GM12878 (cell line): Measurements from ENCODE around the gene MAD1L1. TPM values are rescaled to one million over a fixed set of nuclear protein-coding genes. Genes with fewer than 3 reads are reported as not detected.

Experiments
- ATAC-seq: fragments of 200-7000 bp; cut with Tn5 transposase; 3 replicates; pipeline ENCODE4 v1.9.1; 2020; ENCODE audit warnings: mild to moderate bottlenecking, moderate library complexity
- BruUV-seq: library from RNA; stranded (reverse); fragments of 400-500 nt; replicated peaks from 2 replicates; lab custom pipeline; 2021; lab: Mats Ljungman, UMichigan
- CTCF ChIA-PET: fragments of 300-600 bp; sonication (Branson Sonifier 250); formaldehyde crosslinking; extraction: SDS; loops from one replicate; lab custom pipeline; 2021; ENCODE audit warnings: inconsistent platforms; lab: Yijun Ruan, JAX
- POLR2A ChIA-PET: fragments of 350-600 bp; formaldehyde crosslinking; extraction: SDS; loops from one replicate; lab custom pipeline; 2021; ENCODE audit warnings: inconsistent platforms; lab: Charles Lee
- RAD21 ChIA-PET: fragments of 300-600 bp; sonication (Branson Sonifier 250); formaldehyde crosslinking; loops from one replicate; lab custom pipeline; 2023; ENCODE audit warnings: antibody characterized with exemption; ENCODE audit not compliant: unreplicated experiment; lab: Charles Lee
- SMC1A ChIA-PET: fragments of 300-600 bp; sonication (Branson Sonifier 250); formaldehyde crosslinking; loops from one replicate; lab custom pipeline; 2023; ENCODE audit not compliant: unreplicated experiment, uncharacterized antibody; lab: Charles Lee
- DNase-seq: peaks from one replicate; pipeline ENCODE4 v3.0.0-alpha.2; 2011; ENCODE audit warnings: low read depth, low spot score
- FAIRE-seq: peaks from 3 replicates; lab custom pipeline; 2011; peaks lifted over from hg19 to GRCh38; lab: Jason Lieb, UNC
- H2AFZ ChIP-seq: 2 replicates; pipeline ENCODE4 v1.6.0; 2011; ENCODE audit warnings: low read depth, low read length, control low read depth; ENCODE audit not compliant: control insufficient read depth
- H3K27ac ChIP-seq: 2 replicates; pipeline ENCODE4 v1.5.1; 2011; ENCODE audit warnings: control low read depth; ENCODE audit not compliant: control insufficient read depth, insufficient read depth
- H3K27me3 ChIP-seq, 2 experiments: replicated peaks in 1 of 2; 2 replicates each; pipeline versions ENCODE4 v1.6.0 to v1.6.1; 2011; ENCODE audit warnings: low read length in 1 of 2; ENCODE audit not compliant: control insufficient read depth in 2 of 2, insufficient read depth in 2 of 2
- H3K36me3 ChIP-seq, 2 experiments: 2 replicates each; pipeline ENCODE4 v1.5.1; 2011; ENCODE audit warnings: low read length in 1 of 2; ENCODE audit not compliant: control insufficient read depth in 2 of 2, insufficient read depth in 2 of 2
- H3K4me1 ChIP-seq: 2 replicates; pipeline ENCODE4 v1.6.1; 2011; ENCODE audit warnings: mild to moderate bottlenecking, low read length, moderate library complexity, mixed read lengths; ENCODE audit not compliant: control insufficient read depth, insufficient read depth
- H3K4me2 ChIP-seq: 2 replicates; pipeline ENCODE4 v1.6.0; 2011; ENCODE audit warnings: control low read depth; ENCODE audit not compliant: control insufficient read depth, insufficient read depth
- H3K4me3 ChIP-seq: fragments of 200-600 bp; sonication (generic); 2 replicates; pipeline ENCODE4 v1.5.1; 2016
- H3K79me2 ChIP-seq: 2 replicates; pipeline ENCODE4 v1.6.0; 2011; ENCODE audit warnings: low read length; ENCODE audit not compliant: control insufficient read depth, insufficient read depth
- H3K9ac ChIP-seq: 2 replicates; pipeline ENCODE4 v1.8.0; 2011; ENCODE audit warnings: low read length, control low read depth, mixed read lengths; ENCODE audit not compliant: control insufficient read depth, insufficient read depth
- H3K9me3 ChIP-seq: replicated peaks from 3 replicates; pipeline ENCODE4 v1.5.1; 2011; ENCODE audit warnings: mild to moderate bottlenecking, low read length; ENCODE audit not compliant: control insufficient read depth, insufficient read depth
- H4K20me1 ChIP-seq: 2 replicates; pipeline ENCODE4 v1.6.0; 2011; ENCODE audit not compliant: control insufficient read depth, insufficient read depth
- BCL11A ChIP-seq: IDR thresholded peaks from 2 replicates; pipeline ENCODE4 v1.6.1; 2011; ENCODE audit warnings: low read depth, low read length
- BMI1 ChIP-seq: fragments of 450-650 bp; IDR thresholded peaks from 2 replicates; pipeline ENCODE4 v1.6.1; 2016; ENCODE audit warnings: mild to moderate bottlenecking, moderate library complexity, borderline replicate concordance
- CEBPB ChIP-seq, 2 experiments: fragments of 150-350 bp in 1 of 2; IDR thresholded peaks; 2 replicates each; pipeline ENCODE4 v1.6.1; 2012 to 2014; ENCODE audit warnings: low read depth in 2 of 2, low read length in 2 of 2, borderline replicate concordance in 1 of 2, inconsistent platforms in 1 of 2
- FOS ChIP-seq: IDR thresholded peaks from 3 replicates; pipeline ENCODE4 v1.6.1; 2011; ENCODE audit warnings: borderline replicate concordance; ENCODE audit not compliant: insufficient read length; ENCODE audit errors: extremely low read depth
- GABPA ChIP-seq: IDR thresholded peaks from 2 replicates; pipeline ENCODE4 v1.6.1; 2014; ENCODE audit warnings: antibody characterized with exemption, low read depth, mild to moderate bottlenecking, inconsistent platforms
- HDAC6 ChIP-seq: fragments of 200-600 bp; sonication (generic); IDR thresholded peaks from one replicate; pipeline ENCODE4 v1.8.0; 2017; ENCODE audit warnings: antibody characterized with exemption; ENCODE audit not compliant: unreplicated experiment
- RBBP5 ChIP-seq: fragments of 200-600 bp; sonication (generic); conservative IDR thresholded peaks from 2 replicates; pipeline ENCODE4 v1.6.1; 2016
- SIN3A ChIP-seq: IDR thresholded peaks from 2 replicates; pipeline ENCODE4 v1.6.1; 2012; ENCODE audit warnings: low read depth, low read length, improper control_type of control experiment
- SMC3 ChIP-seq: IDR thresholded peaks from 2 replicates; pipeline ENCODE4 v1.6.1; 2011; ENCODE audit warnings: low read length, improper control_type of control experiment, borderline replicate concordance
- TAF1 ChIP-seq: IDR thresholded peaks from 2 replicates; pipeline ENCODE4 v1.6.1; 2011; ENCODE audit warnings: mild to moderate bottlenecking, low read depth, low read length, borderline replicate concordance
- TCF12 ChIP-seq: IDR thresholded peaks from 2 replicates; pipeline ENCODE4 v1.6.1; 2011; ENCODE audit warnings: low read depth, mild to moderate bottlenecking, low read length
- USF2 ChIP-seq: IDR thresholded peaks from 2 replicates; pipeline ENCODE4 v1.6.1; 2011; ENCODE audit warnings: low read depth, low read length, improper control_type of control experiment, borderline replicate concordance
- ZNF592 ChIP-seq: fragments of 450-650 bp; IDR thresholded peaks from 2 replicates; pipeline ENCODE4 v1.6.1; 2017; ENCODE audit warnings: mild to moderate bottlenecking, moderate library complexity
- ZSCAN29 ChIP-seq: fragments of 450-650 bp; IDR thresholded peaks from 2 replicates; pipeline ENCODE4 v1.6.1; 2017; ENCODE audit warnings: mild to moderate bottlenecking, moderate library complexity
- WGBS: methylation state at CpG from one replicate; pipeline ENCODE4 v1.1.6; 2016; ENCODE audit warnings: low lambda C conversion rate; ENCODE audit not compliant: insufficient replicate concordance, insufficient coverage; ENCODE audit errors: missing lambda C conversion rate; 5-methylcytosine and 5-hydroxymethylcytosine counted together
- in situ Hi-C: fragments of 300-500 bp; cut with MboI; formaldehyde crosslinking; loops from 9 replicates; pipeline ENCODE4 v1.14.3; 2018; ENCODE audit warnings: mixed read lengths
- intact Hi-C: fragments of 100-400 bp; cut with micrococcal nuclease; formaldehyde crosslinking; loops from one replicate; pipeline ENCODE4 v1.14.2; 2022; ENCODE audit not compliant: unreplicated experiment
- polyA plus RNA-seq, 11 experiments: library from polyadenylated mRNA; depleted of rRNA in 4 of 11; unstranded in 6 of 11; stranded (reverse) in 5 of 11; fragments of >200 nt; fragmentation: Nextera tagmentation in 4 of 11; fragmentation: Illumina TruSeq in 1 of 11; extraction: Ambion mirVana in 4 of 11; extraction: Trizol in 1 of 11; gene quantifications; 1 replicate in 1 of 11; 2 replicates in 10 of 11; pipeline versions ENCODE4 v1.2.1 to v1.2.3, GENCODE V29; 2011 to 2016; ENCODE audit warnings: inconsistent platforms in 2 of 11, missing spikeins in 2 of 11, low read depth in 1 of 11
- total RNA-seq, 4 experiments: library from RNA; depleted of rRNA in 3 of 4; stranded (reverse); fragments of >200 nt in 3 of 4; fragmentation: Illumina TruSeq in 1 of 4; extraction: Trizol in 1 of 4; gene quantifications; 2 replicates each; pipeline versions ENCODE4 v1.2.1 to v1.2.3, GENCODE V29; 2013 to 2021
- TF ChIP-seq, protein P1 (sequence below): fragments of 150-350 bp; IDR thresholded peaks from 2 replicates; pipeline ENCODE4 v1.6.1; 2016; ENCODE audit warnings: low read depth, low read length
- TF ChIP-seq, protein P2 (sequence below): IDR thresholded peaks from 2 replicates; pipeline ENCODE4 v1.6.1; 2012; ENCODE audit warnings: low read depth, low read length, improper control_type of control experiment

The MAD1L1 gene
- total and polyA plus RNA-seq, 10 of the 15 experiments (the other 5 are each of a cell fraction or from before 2014, with no cell fraction given) = 2.2 to 76.8 (median 38.3) TPM

DNA sequence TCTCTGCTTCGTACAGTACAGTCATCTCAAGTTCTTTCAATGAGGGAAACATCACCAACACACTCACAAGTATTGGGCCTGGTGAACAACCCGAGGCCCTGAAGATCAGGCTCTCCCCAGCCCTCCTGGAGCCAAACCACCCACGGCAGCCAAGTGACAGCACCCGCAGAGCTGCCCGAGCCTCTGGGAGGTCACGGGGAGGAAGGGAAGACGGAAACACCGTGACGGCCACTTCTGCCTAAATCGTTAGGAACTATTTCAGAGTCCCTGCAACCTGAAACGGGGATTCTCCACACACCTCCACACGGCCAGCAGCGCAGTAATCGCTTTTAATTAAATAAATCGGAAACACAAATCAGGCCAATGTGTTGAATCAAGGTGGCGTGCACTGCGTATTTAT lies 222.6 kb downstream of the MAD1L1 start:
- ChIA-PET SMC1A (no interaction called here), CTCF (no interaction called here), POLR2A (no interaction called here), RAD21 (no interaction called here)
- FAIRE-seq (no peak), ATAC-seq (no peak), DNase-seq (no peak)
- Histone ChIP-seq H3K4me1 (no peaks in the 10 kb centered on the region), H3K79me2 (no peaks in the 10 kb centered on the region), H3K9me3 (no peaks in the 10 kb centered on the region), H4K20me1 (no peaks in the 10 kb centered on the region), H3K4me2 (no peak overlapping the region), H2AFZ (no peak overlapping the region), H3K9ac (no peak overlapping the region), H3K27ac (no peak overlapping the region), H3K36me3 (peaks cover 0 to 5% of the 10 kb centered on the region in 2 experiments; a peak in 2 of 4 replicates), H3K27me3 (no peaks in the 10 kb centered on the region), H3K4me3 (no peak overlapping the region)
- intact Hi-C loops (no loop called here), in situ Hi-C loops (no loop called here)
- no TSS peak for BruUV-seq
- WGBS = 98% methylated on average over 16 of the region's 17 CpGs
- TF ChIP-seq ZSCAN29 = no peak
- no peak for TF ChIP-seq BMI1
- TF ChIP-seq SMC3 = no peak
- no peak for TF ChIP-seq FOS
- no peak for TF ChIP-seq GABPA
- no peak for TF ChIP-seq ZNF592
- TF ChIP-seq TCF12 = no peak
- TF ChIP-seq, protein P1, sequence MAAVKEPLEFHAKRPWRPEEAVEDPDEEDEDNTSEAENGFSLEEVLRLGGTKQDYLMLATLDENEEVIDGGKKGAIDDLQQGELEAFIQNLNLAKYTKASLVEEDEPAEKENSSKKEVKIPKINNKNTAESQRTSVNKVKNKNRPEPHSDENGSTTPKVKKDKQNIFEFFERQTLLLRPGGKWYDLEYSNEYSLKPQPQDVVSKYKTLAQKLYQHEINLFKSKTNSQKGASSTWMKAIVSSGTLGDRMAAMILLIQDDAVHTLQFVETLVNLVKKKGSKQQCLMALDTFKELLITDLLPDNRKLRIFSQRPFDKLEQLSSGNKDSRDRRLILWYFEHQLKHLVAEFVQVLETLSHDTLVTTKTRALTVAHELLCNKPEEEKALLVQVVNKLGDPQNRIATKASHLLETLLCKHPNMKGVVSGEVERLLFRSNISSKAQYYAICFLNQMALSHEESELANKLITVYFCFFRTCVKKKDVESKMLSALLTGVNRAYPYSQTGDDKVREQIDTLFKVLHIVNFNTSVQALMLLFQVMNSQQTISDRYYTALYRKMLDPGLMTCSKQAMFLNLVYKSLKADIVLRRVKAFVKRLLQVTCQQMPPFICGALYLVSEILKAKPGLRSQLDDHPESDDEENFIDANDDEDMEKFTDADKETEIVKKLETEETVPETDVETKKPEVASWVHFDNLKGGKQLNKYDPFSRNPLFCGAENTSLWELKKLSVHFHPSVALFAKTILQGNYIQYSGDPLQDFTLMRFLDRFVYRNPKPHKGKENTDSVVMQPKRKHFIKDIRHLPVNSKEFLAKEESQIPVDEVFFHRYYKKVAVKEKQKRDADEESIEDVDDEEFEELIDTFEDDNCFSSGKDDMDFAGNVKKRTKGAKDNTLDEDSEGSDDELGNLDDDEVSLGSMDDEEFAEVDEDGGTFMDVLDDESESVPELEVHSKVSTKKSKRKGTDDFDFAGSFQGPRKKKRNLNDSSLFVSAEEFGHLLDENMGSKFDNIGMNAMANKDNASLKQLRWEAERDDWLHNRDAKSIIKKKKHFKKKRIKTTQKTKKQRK = no peak
- TF ChIP-seq, protein P2, sequence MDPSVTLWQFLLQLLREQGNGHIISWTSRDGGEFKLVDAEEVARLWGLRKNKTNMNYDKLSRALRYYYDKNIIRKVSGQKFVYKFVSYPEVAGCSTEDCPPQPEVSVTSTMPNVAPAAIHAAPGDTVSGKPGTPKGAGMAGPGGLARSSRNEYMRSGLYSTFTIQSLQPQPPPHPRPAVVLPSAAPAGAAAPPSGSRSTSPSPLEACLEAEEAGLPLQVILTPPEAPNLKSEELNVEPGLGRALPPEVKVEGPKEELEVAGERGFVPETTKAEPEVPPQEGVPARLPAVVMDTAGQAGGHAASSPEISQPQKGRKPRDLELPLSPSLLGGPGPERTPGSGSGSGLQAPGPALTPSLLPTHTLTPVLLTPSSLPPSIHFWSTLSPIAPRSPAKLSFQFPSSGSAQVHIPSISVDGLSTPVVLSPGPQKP = no peak
- no peak for TF ChIP-seq BCL11A
- TF ChIP-seq SIN3A = no peak
- TF ChIP-seq CEBPB (IDR thresholded peaks at IDR 0.05; ENCODE audit: borderline replicate concordance in 1 of 2, low read depth in 2 of 2, low read length in 2 of 2) = no peak
- no peak for TF ChIP-seq TAF1
- TF ChIP-seq HDAC6 = no peak
- no peak for TF ChIP-seq USF2
- TF ChIP-seq RBBP5 = no peak
